WTC11 (cell line): Measurements from ENCODE around the gene POU3F1. TPM values are rescaled to one million over a fixed set of nuclear protein-coding genes. Genes with fewer than 3 reads are reported as not detected.

Experiments
- ATF1 ChIP-seq: sonication (generic); formaldehyde crosslinking; IDR thresholded peaks from 2 replicates; pipeline ENCODE4 v1.8.1; 2023; ENCODE audit warnings: mild to moderate bottlenecking, moderate library complexity, missing genetic modification reagents
- ELF4 ChIP-seq: sonication (generic); formaldehyde crosslinking; IDR thresholded peaks from 2 replicates; pipeline ENCODE4 v1.8.1; 2022; ENCODE audit warnings: low read depth, mild to moderate bottlenecking, moderate library complexity, missing genetic modification reagents
- FOXK1 ChIP-seq: sonication (generic); formaldehyde crosslinking; IDR thresholded peaks from 2 replicates; pipeline ENCODE4 v1.8.0; 2022; ENCODE audit warnings: mild to moderate bottlenecking, moderate library complexity, missing genetic modification reagents
- HMGA2 ChIP-seq: fragments of 250-450 bp; sonication (Bioruptor Pico); IDR thresholded peaks from 2 replicates; pipeline ENCODE4 v1.4.0; 2021; ENCODE audit warnings: mild to moderate bottlenecking, moderate library complexity
- IRF2 ChIP-seq: sonication (generic); formaldehyde crosslinking; IDR thresholded peaks from 2 replicates; pipeline ENCODE4 v1.8.0; 2022; ENCODE audit warnings: low read depth, missing genetic modification reagents, borderline replicate concordance
- JUN ChIP-seq: sonication (generic); formaldehyde crosslinking; IDR thresholded peaks from 2 replicates; pipeline ENCODE4 v1.8.0; 2023; ENCODE audit warnings: mild to moderate bottlenecking, missing genetic modification reagents
- KAT7 ChIP-seq: sonication (generic); formaldehyde crosslinking; IDR thresholded peaks from 2 replicates; pipeline ENCODE4 v1.8.1; 2023; ENCODE audit warnings: missing genetic modification reagents, mild to moderate bottlenecking, borderline replicate concordance
- MXD4 ChIP-seq: fragments of 250-450 bp; sonication (Bioruptor Pico); IDR thresholded peaks from 2 replicates; pipeline ENCODE4 v1.8.0; 2021; ENCODE audit warnings: mild to moderate bottlenecking, moderate library complexity, borderline replicate concordance
- NFYB ChIP-seq: sonication (generic); formaldehyde crosslinking; conservative IDR thresholded peaks from 2 replicates; pipeline ENCODE4 v1.8.0; 2022; ENCODE audit warnings: low read depth, missing genetic modification reagents
- NR3C1 ChIP-seq: sonication (generic); formaldehyde crosslinking; conservative IDR thresholded peaks from 2 replicates; pipeline ENCODE4 v1.8.1; 2023; ENCODE audit warnings: low read depth, mild to moderate bottlenecking, missing genetic modification reagents
- PRRX2 ChIP-seq: fragments of 250-450 bp; sonication (Bioruptor Pico); IDR thresholded peaks from 2 replicates; pipeline ENCODE4 v1.8.0; 2021; ENCODE audit warnings: mild to moderate bottlenecking
- SOX15 ChIP-seq: fragments of 250-450 bp; sonication (Bioruptor Pico); IDR thresholded peaks from 2 replicates; pipeline ENCODE4 v1.9.0; 2021; ENCODE audit warnings: mild to moderate bottlenecking
- TEAD4 ChIP-seq: sonication (generic); formaldehyde crosslinking; IDR thresholded peaks from 2 replicates; pipeline ENCODE4 v1.8.0; 2022; ENCODE audit warnings: mild to moderate bottlenecking, missing genetic modification reagents
- TP53 ChIP-seq: sonication (generic); formaldehyde crosslinking; IDR thresholded peaks from 2 replicates; pipeline ENCODE4 v1.8.1; 2023; ENCODE audit warnings: mild to moderate bottlenecking, missing genetic modification reagents
- ZNF263 ChIP-seq: sonication (generic); formaldehyde crosslinking; IDR thresholded peaks from 2 replicates; pipeline ENCODE4 v1.8.1; 2022; ENCODE audit warnings: low read depth, mild to moderate bottlenecking, moderate library complexity, missing genetic modification reagents
- ZNF317 ChIP-seq: sonication (generic); formaldehyde crosslinking; IDR thresholded peaks from 2 replicates; pipeline ENCODE4 v1.8.1; 2023; ENCODE audit warnings: low read depth, mild to moderate bottlenecking, moderate library complexity, missing genetic modification reagents, borderline replicate concordance
- ZNF416 ChIP-seq: fragments of 250-450 bp; sonication (Bioruptor Pico); IDR thresholded peaks from 2 replicates; pipeline ENCODE4 v1.9.0; 2021; ENCODE audit warnings: mild to moderate bottlenecking, inconsistent platforms
- ZNF423 ChIP-seq: fragments of 250-450 bp; sonication (Bioruptor Pico); IDR thresholded peaks from 2 replicates; pipeline ENCODE4 v2.1.2; 2022; ENCODE audit warnings: mild to moderate bottlenecking, moderate library complexity
- total RNA-seq: library from RNA; stranded (reverse); gene quantifications from 3 replicates; pipeline ENCODE4 v1.2.3, GENCODE V29; 2021
- TF ChIP-seq, protein P1 (sequence below): fragments of 250-450 bp; sonication (Bioruptor Pico); IDR thresholded peaks from 2 replicates; pipeline ENCODE4 v1.9.0; 2021; ENCODE audit warnings: moderate library complexity, mild to moderate bottlenecking, inconsistent platforms, borderline replicate concordance
- TF ChIP-seq, protein P2 (sequence below): sonication (generic); formaldehyde crosslinking; IDR thresholded peaks from 2 replicates; pipeline ENCODE4 v1.8.1; 2022; ENCODE audit warnings: low read depth, mild to moderate bottlenecking, moderate library complexity, missing genetic modification reagents, borderline replicate concordance
- TF ChIP-seq, protein P3 (sequence below): sonication (generic); formaldehyde crosslinking; IDR thresholded peaks from 2 replicates; pipeline ENCODE4 v1.8.0; 2023; ENCODE audit warnings: missing genetic modification reagents
- TF ChIP-seq, protein P4 (sequence below): sonication (generic); formaldehyde crosslinking; IDR thresholded peaks from 2 replicates; pipeline ENCODE4 v1.8.0; 2022; ENCODE audit warnings: mild to moderate bottlenecking, missing genetic modification reagents
- TF ChIP-seq, protein P5 (sequence below): fragments of 250-450 bp; sonication (Bioruptor Pico); IDR thresholded peaks from 2 replicates; pipeline ENCODE4 v1.9.0; 2021; ENCODE audit warnings: mild to moderate bottlenecking
- TF ChIP-seq, protein P6 (sequence below): sonication (generic); formaldehyde crosslinking; IDR thresholded peaks from 2 replicates; pipeline ENCODE4 v1.8.0; 2023; ENCODE audit warnings: missing genetic modification reagents, mild to moderate bottlenecking, borderline replicate concordance
- TF ChIP-seq, protein P7 (sequence below): sonication (generic); formaldehyde crosslinking; conservative IDR thresholded peaks from 2 replicates; pipeline ENCODE4 v1.8.1; 2022; ENCODE audit warnings: mild to moderate bottlenecking, missing genetic modification reagents
- TF ChIP-seq, protein P8 (sequence below): fragments of 250-450 bp; sonication (Bioruptor Pico); conservative IDR thresholded peaks from 2 replicates; pipeline ENCODE4 v1.9.0; 2021; ENCODE audit warnings: mild to moderate bottlenecking

POU3F1 gene
- total RNA-seq, 1 experiment from 2014 or later, result 18.9 TPM

DNA sequence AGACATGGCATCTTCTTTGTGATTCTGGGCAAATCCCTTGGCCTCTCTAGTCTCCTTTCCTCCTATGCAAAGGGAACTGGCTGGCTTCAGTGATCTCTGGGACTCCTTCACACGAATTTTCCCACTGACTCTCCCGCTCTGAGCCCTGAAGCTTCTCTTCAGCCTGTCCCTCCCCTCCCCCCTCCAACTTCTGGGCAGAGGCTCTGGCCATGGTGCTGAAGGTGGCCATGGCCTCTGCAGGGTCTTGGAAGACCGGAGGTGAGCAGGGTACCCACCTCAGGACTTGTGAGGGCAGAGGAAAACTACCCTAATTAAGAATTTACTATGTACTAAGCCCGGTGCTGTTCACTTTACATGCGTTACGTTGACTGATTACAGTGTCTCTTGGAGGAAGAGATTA lies 29.4 kb upstream of the POU3F1 start (continued):
- TF ChIP-seq ZNF317 (CRISPR knock-in tag) (no peak), HMGA2 (CRISPR knock-in tag) (no peak), SOX15 (CRISPR knock-in tag) (no peak), TP53 (peak; percentile 94), NR3C1 (CRISPR knock-in tag) (0 out of 2 replicates have a peak, but pooled peaks have one; percentile 81), KAT7 (CRISPR knock-in tag) (no peak), ZNF423 (no peak), JUN (CRISPR knock-in tag) (peak; percentile 85; the same call in 1 of the 2 replicates), MXD4 (CRISPR knock-in tag) (no peak), TEAD4 (CRISPR knock-in tag) (peak; percentile 83; the same call in 1 of the 2 replicates), ATF1 (CRISPR knock-in tag) (no peak), NFYB (no peak), ELF4 (no peak), ZNF263 (no peak), FOXK1 (peak; percentile 59; the same call in 1 of the 2 replicates), PRRX2 (CRISPR knock-in tag) (no peak), IRF2 (CRISPR knock-in tag) (no peak), ZNF416 (CRISPR knock-in tag) (no peak)
- TF ChIP-seq, protein P1, sequence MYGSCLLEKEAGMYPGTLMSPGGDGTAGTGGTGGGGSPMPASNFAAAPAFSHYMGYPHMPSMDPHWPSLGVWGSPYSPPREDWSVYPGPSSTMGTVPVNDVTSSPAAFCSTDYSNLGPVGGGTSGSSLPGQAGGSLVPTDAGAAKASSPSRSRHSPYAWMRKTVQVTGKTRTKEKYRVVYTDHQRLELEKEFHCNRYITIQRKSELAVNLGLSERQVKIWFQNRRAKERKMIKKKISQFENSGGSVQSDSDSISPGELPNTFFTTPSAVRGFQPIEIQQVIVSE, result no peak
- TF ChIP-seq, protein P2, sequence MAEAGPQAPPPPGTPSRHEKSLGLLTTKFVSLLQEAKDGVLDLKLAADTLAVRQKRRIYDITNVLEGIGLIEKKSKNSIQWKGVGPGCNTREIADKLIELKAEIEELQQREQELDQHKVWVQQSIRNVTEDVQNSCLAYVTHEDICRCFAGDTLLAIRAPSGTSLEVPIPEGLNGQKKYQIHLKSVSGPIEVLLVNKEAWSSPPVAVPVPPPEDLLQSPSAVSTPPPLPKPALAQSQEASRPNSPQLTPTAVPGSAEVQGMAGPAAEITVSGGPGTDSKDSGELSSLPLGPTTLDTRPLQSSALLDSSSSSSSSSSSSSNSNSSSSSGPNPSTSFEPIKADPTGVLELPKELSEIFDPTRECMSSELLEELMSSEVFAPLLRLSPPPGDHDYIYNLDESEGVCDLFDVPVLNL (CRISPR knock-in tag), result no peak
- TF ChIP-seq, protein P3, sequence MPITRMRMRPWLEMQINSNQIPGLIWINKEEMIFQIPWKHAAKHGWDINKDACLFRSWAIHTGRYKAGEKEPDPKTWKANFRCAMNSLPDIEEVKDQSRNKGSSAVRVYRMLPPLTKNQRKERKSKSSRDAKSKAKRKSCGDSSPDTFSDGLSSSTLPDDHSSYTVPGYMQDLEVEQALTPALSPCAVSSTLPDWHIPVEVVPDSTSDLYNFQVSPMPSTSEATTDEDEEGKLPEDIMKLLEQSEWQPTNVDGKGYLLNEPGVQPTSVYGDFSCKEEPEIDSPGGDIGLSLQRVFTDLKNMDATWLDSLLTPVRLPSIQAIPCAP (CRISPR knock-in tag), result peak; percentile 86; the same call in 1 of the 2 replicates
- TF ChIP-seq, protein P4, sequence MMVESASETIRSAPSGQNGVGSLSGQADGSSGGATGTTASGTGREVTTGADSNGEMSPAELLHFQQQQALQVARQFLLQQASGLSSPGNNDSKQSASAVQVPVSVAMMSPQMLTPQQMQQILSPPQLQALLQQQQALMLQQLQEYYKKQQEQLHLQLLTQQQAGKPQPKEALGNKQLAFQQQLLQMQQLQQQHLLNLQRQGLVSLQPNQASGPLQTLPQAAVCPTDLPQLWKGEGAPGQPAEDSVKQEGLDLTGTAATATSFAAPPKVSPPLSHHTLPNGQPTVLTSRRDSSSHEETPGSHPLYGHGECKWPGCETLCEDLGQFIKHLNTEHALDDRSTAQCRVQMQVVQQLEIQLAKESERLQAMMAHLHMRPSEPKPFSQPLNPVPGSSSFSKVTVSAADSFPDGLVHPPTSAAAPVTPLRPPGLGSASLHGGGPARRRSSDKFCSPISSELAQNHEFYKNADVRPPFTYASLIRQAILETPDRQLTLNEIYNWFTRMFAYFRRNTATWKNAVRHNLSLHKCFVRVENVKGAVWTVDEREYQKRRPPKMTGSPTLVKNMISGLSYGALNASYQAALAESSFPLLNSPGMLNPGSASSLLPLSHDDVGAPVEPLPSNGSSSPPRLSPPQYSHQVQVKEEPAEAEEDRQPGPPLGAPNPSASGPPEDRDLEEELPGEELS (CRISPR knock-in tag), result peak; percentile 95
- TF ChIP-seq, protein P5, sequence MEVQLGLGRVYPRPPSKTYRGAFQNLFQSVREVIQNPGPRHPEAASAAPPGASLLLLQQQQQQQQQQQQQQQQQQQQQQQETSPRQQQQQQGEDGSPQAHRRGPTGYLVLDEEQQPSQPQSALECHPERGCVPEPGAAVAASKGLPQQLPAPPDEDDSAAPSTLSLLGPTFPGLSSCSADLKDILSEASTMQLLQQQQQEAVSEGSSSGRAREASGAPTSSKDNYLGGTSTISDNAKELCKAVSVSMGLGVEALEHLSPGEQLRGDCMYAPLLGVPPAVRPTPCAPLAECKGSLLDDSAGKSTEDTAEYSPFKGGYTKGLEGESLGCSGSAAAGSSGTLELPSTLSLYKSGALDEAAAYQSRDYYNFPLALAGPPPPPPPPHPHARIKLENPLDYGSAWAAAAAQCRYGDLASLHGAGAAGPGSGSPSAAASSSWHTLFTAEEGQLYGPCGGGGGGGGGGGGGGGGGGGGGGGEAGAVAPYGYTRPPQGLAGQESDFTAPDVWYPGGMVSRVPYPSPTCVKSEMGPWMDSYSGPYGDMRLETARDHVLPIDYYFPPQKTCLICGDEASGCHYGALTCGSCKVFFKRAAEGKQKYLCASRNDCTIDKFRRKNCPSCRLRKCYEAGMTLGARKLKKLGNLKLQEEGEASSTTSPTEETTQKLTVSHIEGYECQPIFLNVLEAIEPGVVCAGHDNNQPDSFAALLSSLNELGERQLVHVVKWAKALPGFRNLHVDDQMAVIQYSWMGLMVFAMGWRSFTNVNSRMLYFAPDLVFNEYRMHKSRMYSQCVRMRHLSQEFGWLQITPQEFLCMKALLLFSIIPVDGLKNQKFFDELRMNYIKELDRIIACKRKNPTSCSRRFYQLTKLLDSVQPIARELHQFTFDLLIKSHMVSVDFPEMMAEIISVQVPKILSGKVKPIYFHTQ, result no peak
- TF ChIP-seq, protein P6, sequence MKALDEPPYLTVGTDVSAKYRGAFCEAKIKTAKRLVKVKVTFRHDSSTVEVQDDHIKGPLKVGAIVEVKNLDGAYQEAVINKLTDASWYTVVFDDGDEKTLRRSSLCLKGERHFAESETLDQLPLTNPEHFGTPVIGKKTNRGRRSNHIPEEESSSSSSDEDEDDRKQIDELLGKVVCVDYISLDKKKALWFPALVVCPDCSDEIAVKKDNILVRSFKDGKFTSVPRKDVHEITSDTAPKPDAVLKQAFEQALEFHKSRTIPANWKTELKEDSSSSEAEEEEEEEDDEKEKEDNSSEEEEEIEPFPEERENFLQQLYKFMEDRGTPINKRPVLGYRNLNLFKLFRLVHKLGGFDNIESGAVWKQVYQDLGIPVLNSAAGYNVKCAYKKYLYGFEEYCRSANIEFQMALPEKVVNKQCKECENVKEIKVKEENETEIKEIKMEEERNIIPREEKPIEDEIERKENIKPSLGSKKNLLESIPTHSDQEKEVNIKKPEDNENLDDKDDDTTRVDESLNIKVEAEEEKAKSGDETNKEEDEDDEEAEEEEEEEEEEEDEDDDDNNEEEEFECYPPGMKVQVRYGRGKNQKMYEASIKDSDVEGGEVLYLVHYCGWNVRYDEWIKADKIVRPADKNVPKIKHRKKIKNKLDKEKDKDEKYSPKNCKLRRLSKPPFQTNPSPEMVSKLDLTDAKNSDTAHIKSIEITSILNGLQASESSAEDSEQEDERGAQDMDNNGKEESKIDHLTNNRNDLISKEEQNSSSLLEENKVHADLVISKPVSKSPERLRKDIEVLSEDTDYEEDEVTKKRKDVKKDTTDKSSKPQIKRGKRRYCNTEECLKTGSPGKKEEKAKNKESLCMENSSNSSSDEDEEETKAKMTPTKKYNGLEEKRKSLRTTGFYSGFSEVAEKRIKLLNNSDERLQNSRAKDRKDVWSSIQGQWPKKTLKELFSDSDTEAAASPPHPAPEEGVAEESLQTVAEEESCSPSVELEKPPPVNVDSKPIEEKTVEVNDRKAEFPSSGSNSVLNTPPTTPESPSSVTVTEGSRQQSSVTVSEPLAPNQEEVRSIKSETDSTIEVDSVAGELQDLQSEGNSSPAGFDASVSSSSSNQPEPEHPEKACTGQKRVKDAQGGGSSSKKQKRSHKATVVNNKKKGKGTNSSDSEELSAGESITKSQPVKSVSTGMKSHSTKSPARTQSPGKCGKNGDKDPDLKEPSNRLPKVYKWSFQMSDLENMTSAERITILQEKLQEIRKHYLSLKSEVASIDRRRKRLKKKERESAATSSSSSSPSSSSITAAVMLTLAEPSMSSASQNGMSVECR (CRISPR knock-in tag), result peak; percentile 86; the same call in 1 of the 2 replicates
- TF ChIP-seq, protein P7, sequence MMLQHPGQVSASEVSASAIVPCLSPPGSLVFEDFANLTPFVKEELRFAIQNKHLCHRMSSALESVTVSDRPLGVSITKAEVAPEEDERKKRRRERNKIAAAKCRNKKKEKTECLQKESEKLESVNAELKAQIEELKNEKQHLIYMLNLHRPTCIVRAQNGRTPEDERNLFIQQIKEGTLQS (CRISPR knock-in tag), result no peak
- TF ChIP-seq, protein P8, sequence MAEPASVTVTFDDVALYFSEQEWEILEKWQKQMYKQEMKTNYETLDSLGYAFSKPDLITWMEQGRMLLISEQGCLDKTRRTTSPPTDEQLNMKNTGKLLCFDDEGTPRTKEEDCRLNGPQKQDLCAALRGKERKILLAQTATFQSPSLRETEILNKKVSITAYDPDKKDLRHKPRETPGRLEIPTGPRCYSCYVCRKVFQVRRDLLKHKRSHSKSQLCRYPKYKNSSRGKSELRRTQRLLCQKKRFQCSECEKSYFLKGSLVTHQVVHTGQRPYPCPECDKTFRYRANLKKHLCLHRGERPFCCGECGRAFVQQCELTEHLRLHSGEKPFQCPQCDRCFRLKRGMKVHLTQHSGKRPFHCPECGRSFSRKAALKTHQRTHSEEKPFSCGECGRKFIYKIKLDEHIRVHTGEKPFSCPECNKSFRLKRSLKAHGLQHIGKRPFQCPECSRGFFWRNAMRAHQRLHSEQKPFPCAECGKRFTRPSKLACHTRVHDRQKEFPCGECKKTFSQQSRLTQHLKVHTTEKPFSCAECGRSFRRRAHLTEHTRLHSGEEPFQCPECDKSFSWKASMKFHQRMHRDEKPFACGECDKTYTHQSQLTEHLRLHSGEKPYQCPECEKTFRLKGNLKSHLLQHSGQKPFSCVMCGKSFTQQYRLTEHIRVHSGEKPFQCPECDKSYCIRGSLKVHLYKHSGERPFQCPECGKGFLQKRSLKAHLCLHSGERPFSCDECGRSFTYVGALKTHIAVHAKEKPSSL (CRISPR knock-in tag), result no peak
